H9 (cell line): ENCODE measurements around the gene SERINC1. TPM values are rescaled to one million over a fixed set of nuclear protein-coding genes. Genes with fewer than 3 reads are reported as not detected.

Source experiments
- DNase-seq: peaks from one replicate; pipeline ENCODE4 v3.0.0-alpha.2; 2017
- H2AFZ ChIP-seq: one replicate; pipeline ENCODE4 v1.6.1; 2013; ENCODE audit warnings: mild to moderate bottlenecking, low read length, control low read depth, moderate library complexity
- H2AK5ac ChIP-seq: 2 replicates; pipeline ENCODE4 v1.6.1; 2013; ENCODE audit warnings: low read length, control low read depth, mixed read lengths; ENCODE audit not compliant: insufficient read length
- H2BK120ac ChIP-seq: one replicate; pipeline ENCODE4 v1.6.1; 2013; ENCODE audit warnings: low read depth, mild to moderate bottlenecking, low read length, control low read depth, inconsistent platforms; ENCODE audit not compliant: poor library complexity, severe bottlenecking
- H2BK12ac ChIP-seq: 2 replicates; pipeline ENCODE4 v1.6.1; 2013; ENCODE audit warnings: low read length, control low read depth, mixed read lengths, low read depth; ENCODE audit not compliant: insufficient read length
- H2BK15ac ChIP-seq: 2 replicates; pipeline ENCODE4 v1.6.1; 2013; ENCODE audit warnings: low read depth, low read length, control low read depth
- H2BK20ac ChIP-seq: one replicate; pipeline ENCODE4 v1.6.1; 2013; ENCODE audit warnings: low read depth, mild to moderate bottlenecking, low read length, control low read depth, inconsistent platforms; ENCODE audit not compliant: poor library complexity, severe bottlenecking
- H2BK5ac ChIP-seq: 2 replicates; pipeline ENCODE4 v1.6.1; 2013; ENCODE audit warnings: low read length, control low read depth, mixed read lengths; ENCODE audit not compliant: insufficient read length
- H3K14ac ChIP-seq: 2 replicates; pipeline ENCODE4 v1.6.1; 2013; ENCODE audit warnings: low read length, control low read depth; ENCODE audit not compliant: insufficient read depth
- H3K18ac ChIP-seq: 2 replicates; pipeline ENCODE4 v1.6.1; 2013; ENCODE audit warnings: low read depth, mild to moderate bottlenecking, mixed read lengths, low read length, control low read depth; ENCODE audit not compliant: insufficient read length
- H3K23ac ChIP-seq: 2 replicates; pipeline ENCODE4 v1.6.1; 2013; ENCODE audit warnings: low read length, control low read depth, mixed read lengths, low read depth; ENCODE audit not compliant: insufficient read length
- H3K23me2 ChIP-seq: 2 replicates; pipeline ENCODE4 v1.6.1; 2013; ENCODE audit warnings: low read depth, mild to moderate bottlenecking, mixed read lengths, low read length, control low read depth; ENCODE audit not compliant: insufficient read length, poor library complexity, severe bottlenecking
- H3K27ac ChIP-seq: 2 replicates; pipeline ENCODE4 v1.5.1; 2013; ENCODE audit warnings: low read length, control low read depth, mixed read lengths, low read depth; ENCODE audit not compliant: insufficient read length
- H3K27me3 ChIP-seq: 2 replicates; pipeline ENCODE4 v1.6.1; 2013; ENCODE audit warnings: low read length, control low read depth, inconsistent platforms; ENCODE audit not compliant: insufficient read depth
- H3K4ac ChIP-seq: 2 replicates; pipeline ENCODE4 v1.6.1; 2013; ENCODE audit warnings: low read depth, mild to moderate bottlenecking, control low read depth, inconsistent platforms, low read length, moderate library complexity
- H3K4me1 ChIP-seq: 2 replicates; pipeline ENCODE4 v1.6.1; 2013; ENCODE audit warnings: low read length, control low read depth, inconsistent platforms; ENCODE audit not compliant: insufficient read depth
- H3K4me2 ChIP-seq: 2 replicates; pipeline ENCODE4 v1.6.1; 2013; ENCODE audit warnings: low read length, control low read depth, mixed read lengths; ENCODE audit not compliant: insufficient read length, insufficient read depth
- H3K56ac ChIP-seq: 2 replicates; pipeline ENCODE4 v1.6.1; 2013; ENCODE audit warnings: low read depth, mild to moderate bottlenecking, mixed read lengths, low read length, control low read depth; ENCODE audit not compliant: insufficient read length
- H3K79me1 ChIP-seq: 2 replicates; pipeline ENCODE4 v1.6.1; 2013; ENCODE audit warnings: low read depth, mild to moderate bottlenecking, moderate library complexity, low read length, control low read depth, inconsistent platforms; ENCODE audit not compliant: insufficient read depth, poor library complexity, severe bottlenecking
- H3K79me2 ChIP-seq: 2 replicates; pipeline ENCODE4 v1.6.1; 2013; ENCODE audit warnings: low read length, control low read depth, inconsistent platforms; ENCODE audit not compliant: insufficient read depth
- H3K9ac ChIP-seq: 2 replicates; pipeline ENCODE4 v1.6.1; 2013; ENCODE audit warnings: low read length, control low read depth, mixed read lengths; ENCODE audit not compliant: insufficient read length; ENCODE audit errors: extremely low read depth
- H3K9me3 ChIP-seq: one replicate; pipeline ENCODE4 v1.6.1; 2013; ENCODE audit warnings: low read depth, low read length, inconsistent platforms; ENCODE audit not compliant: control insufficient read depth
- H3T11ph ChIP-seq: one replicate; pipeline ENCODE4 v1.6.1; 2013; ENCODE audit warnings: mild to moderate bottlenecking, low read length, control low read depth, inconsistent platforms
- H4K20me1 ChIP-seq: one replicate; pipeline ENCODE4 v1.6.1; 2013; ENCODE audit not compliant: control insufficient read depth, insufficient read length, insufficient read depth
- H4K5ac ChIP-seq: 2 replicates; pipeline ENCODE4 v1.6.1; 2013; ENCODE audit warnings: low read depth, mild to moderate bottlenecking, mixed read lengths, low read length, control low read depth; ENCODE audit not compliant: insufficient read length
- H4K8ac ChIP-seq: replicated peaks from 2 replicates; pipeline ENCODE4 v1.6.1; 2013; ENCODE audit warnings: low read length, control low read depth, mixed read lengths, low read depth; ENCODE audit not compliant: insufficient read length
- H4K91ac ChIP-seq: 2 replicates; pipeline ENCODE4 v1.6.1; 2013; ENCODE audit warnings: low read depth, mild to moderate bottlenecking, moderate library complexity, mixed read lengths, low read length, control low read depth; ENCODE audit not compliant: insufficient read length
- H3K27ac Mint-ChIP-seq, 3 experiments: 2 replicates in 2 of 3; 3 replicates in 1 of 3; pipeline ENCODE4 v1.8.0; 2020 to 2021; ENCODE audit warnings: mixed read lengths in 3 of 3, mild to moderate bottlenecking in 1 of 3, moderate library complexity in 1 of 3
- H3K27me3 Mint-ChIP-seq: 2 replicates; pipeline ENCODE4 v1.8.0; 2021; ENCODE audit warnings: low read depth, mild to moderate bottlenecking, moderate library complexity, mixed read lengths
- H3K36me3 Mint-ChIP-seq, 3 experiments: 2 replicates in 2 of 3; 3 replicates in 1 of 3; pipeline ENCODE4 v1.8.0; 2020 to 2021; ENCODE audit warnings: low read depth in 3 of 3, mixed read lengths in 3 of 3; ENCODE audit not compliant: insufficient read depth in 1 of 3
- H3K4me1 Mint-ChIP-seq, 2 experiments: 2 replicates each; pipeline ENCODE4 v1.8.0; 2020; ENCODE audit warnings: mixed read lengths in 2 of 2
- H3K4me3 Mint-ChIP-seq, 2 experiments: 2 replicates in 1 of 2; 3 replicates in 1 of 2; pipeline ENCODE4 v1.8.0; 2020 to 2021; ENCODE audit warnings: mild to moderate bottlenecking in 2 of 2, mixed read lengths in 2 of 2, moderate library complexity in 1 of 2
- H3K9me3 Mint-ChIP-seq, 2 experiments: 2 replicates in 1 of 2; 3 replicates in 1 of 2; pipeline ENCODE4 v1.8.0; 2020; ENCODE audit warnings: mild to moderate bottlenecking in 2 of 2, mixed read lengths in 2 of 2, moderate library complexity in 1 of 2
- CTCF ChIP-seq: fragments of 200-600 bp; sonication (generic); conservative IDR thresholded peaks from 3 replicates; pipeline ENCODE4 v1.8.0; 2021; ENCODE audit warnings: antibody characterized with exemption, mild to moderate bottlenecking
- WGBS: extraction: QIAGEN DNeasy Blood & Tissue Kit; methylation state at CpG from one replicate; pipeline ENCODE4 v1.1.7; 2013; ENCODE audit warnings: missing lambda C conversion rate, low lambda C conversion rate, mixed read lengths; ENCODE audit not compliant: insufficient read length; ENCODE audit errors: extremely low coverage; 5-methylcytosine and 5-hydroxymethylcytosine counted together
- total RNA-seq: library from RNA; stranded (reverse); gene quantifications from 2 replicates; pipeline ENCODE4 v1.2.1, GENCODE V29; 2021

Gene SERINC1
- total RNA-seq, 1 experiment from 2014 or later: 48.4 TPM

DNA sequence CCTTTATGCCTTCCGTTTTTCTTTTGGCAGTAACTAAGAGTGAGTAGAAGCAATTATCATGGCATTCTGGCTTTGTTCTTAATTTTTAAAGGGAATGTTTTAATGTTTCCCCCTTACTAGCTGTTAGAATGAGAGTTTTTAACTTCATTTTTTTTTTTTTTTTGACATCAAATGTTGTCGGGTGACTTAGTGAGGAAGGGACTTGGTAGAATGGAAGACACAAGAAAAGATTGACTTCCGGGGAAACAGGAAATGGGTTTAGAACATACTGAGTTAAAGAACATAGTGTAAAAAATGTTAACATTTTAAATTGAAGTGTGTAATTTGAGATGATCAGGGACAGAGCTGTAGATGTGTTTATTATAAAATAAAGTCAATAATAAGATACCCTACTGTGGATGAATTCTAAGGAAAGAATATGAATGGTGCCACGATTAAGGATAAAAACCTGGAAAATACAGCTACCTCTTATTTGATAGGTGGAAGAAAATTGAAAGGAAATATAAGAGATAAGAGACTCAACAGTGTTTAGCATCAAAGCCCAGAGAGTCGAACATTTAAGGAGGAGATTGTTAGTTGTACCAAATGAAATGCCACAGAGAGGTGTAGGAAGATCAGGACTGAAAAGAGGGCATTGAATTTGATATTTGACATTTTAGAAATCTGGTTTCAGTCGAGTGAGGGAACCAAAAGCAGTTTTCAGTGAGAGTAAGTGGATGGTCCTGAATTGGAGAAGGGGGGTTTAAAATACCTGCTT, 62.7 kb downstream of the SERINC1 start:
- H3K56ac ChIP-seq: no peak overlapping the region
- no peak overlapping the region for H3K27ac ChIP-seq
- no peak overlapping the region for H4K91ac ChIP-seq
- H3K27me3 Mint-ChIP-seq: no peaks in the 10 kb centered on the region
- peaks cover 10 to 19% of the 10 kb centered on the region in 2 experiments for H3K4me1 Mint-ChIP-seq
- no peak for TF ChIP-seq CTCF
- H3K27me3 ChIP-seq: no peaks in the 10 kb centered on the region
- H3K79me2 ChIP-seq: no peaks in the 10 kb centered on the region; the same call in 1 of the 2 replicates
- H3K23me2 ChIP-seq: no peaks in the 10 kb centered on the region
- peaks cover 5 to 16% (median 12%) of the 10 kb centered on the region in 3 experiments; a peak in 5 of 7 replicates for H3K36me3 Mint-ChIP-seq
- H3K14ac ChIP-seq: no peak overlapping the region
- no peak overlapping the region for H3K4me2 ChIP-seq
- peaks cover 2% of the 10 kb centered on the region for H3K4me1 ChIP-seq
- H2BK120ac ChIP-seq: no peak overlapping the region
- H4K20me1 ChIP-seq: no peaks in the 10 kb centered on the region
- no peaks in the 10 kb centered on the region for H3K9me3 Mint-ChIP-seq
- H4K5ac ChIP-seq: no peak overlapping the region
- no peak overlapping the region for H2BK12ac ChIP-seq
- no peak overlapping the region for H3K27ac Mint-ChIP-seq
- H2BK15ac ChIP-seq: no peak overlapping the region
- no peak for DNase-seq
- H3K79me1 ChIP-seq: no peaks in the 10 kb centered on the region
- no peak overlapping the region for H3K4me3 Mint-ChIP-seq
- H2AK5ac ChIP-seq: no peak overlapping the region
- H4K8ac ChIP-seq: no peak overlapping the region
- H3K18ac ChIP-seq: no peak overlapping the region
- no peak overlapping the region for H3K4ac ChIP-seq
- H3K23ac ChIP-seq: no peak overlapping the region
- H2BK5ac ChIP-seq: no peak overlapping the region
- no peaks in the 10 kb centered on the region for H3K9me3 ChIP-seq
- no peak overlapping the region for H3K9ac ChIP-seq
- no peak overlapping the region for H3T11ph ChIP-seq
- no peak overlapping the region for H2AFZ ChIP-seq
- no CpG with 5 or more reads among the region's 6 CpGs for WGBS
- no peak overlapping the region for H2BK20ac ChIP-seq
